HEK293T (cell line): ENCODE results near the gene GRIN3B.

Experiments used
- CTCF ChIA-PET: fragments of 350-600 bp; formaldehyde crosslinking; extraction: SDS; loops from one replicate; lab custom pipeline; 2021; ENCODE audit warnings: antibody characterized with exemption, inconsistent platforms; lab: Yijun Ruan, JAX
- POLR2A ChIA-PET: fragments of 350-600 bp; formaldehyde crosslinking; extraction: SDS; loops from one replicate; lab custom pipeline; 2020; ENCODE audit warnings: antibody characterized with exemption, inconsistent platforms; lab: Yijun Ruan, JAX
- DNase-seq: peaks from one replicate; pipeline ENCODE4 v3.0.0; 2012; ENCODE audit warnings: mixed read lengths; ENCODE audit errors: extremely low spot score
- ARNT ChIP-seq: fragments of 450-650 bp; IDR thresholded peaks from 2 replicates; pipeline ENCODE4 v1.6.1; 2017; ENCODE audit warnings: mild to moderate bottlenecking
- BHLHE40 ChIP-seq: fragments of 450-650 bp; IDR thresholded peaks from 2 replicates; pipeline ENCODE4 v1.6.1; 2016; ENCODE audit warnings: mild to moderate bottlenecking, moderate library complexity, borderline replicate concordance
- CTBP1 ChIP-seq: fragments of 450-650 bp; IDR thresholded peaks from 2 replicates; pipeline ENCODE4 v1.6.1; 2016; ENCODE audit warnings: borderline replicate concordance
- ELF4 ChIP-seq: fragments of 450-650 bp; IDR thresholded peaks from 2 replicates; pipeline ENCODE4 v1.6.1; 2017; ENCODE audit warnings: antibody characterized with exemption
- FOXA1 ChIP-seq: fragments of 450-650 bp; IDR thresholded peaks from 2 replicates; pipeline ENCODE4 v1.6.1; 2016; ENCODE audit warnings: mild to moderate bottlenecking
- FOXK2 ChIP-seq: fragments of 450-650 bp; IDR thresholded peaks from 2 replicates; pipeline ENCODE4 v1.6.1; 2016; ENCODE audit warnings: mild to moderate bottlenecking
- FOXM1 ChIP-seq: fragments of 450-650 bp; IDR thresholded peaks from 2 replicates; pipeline ENCODE4 v1.6.1; 2017; ENCODE audit warnings: mild to moderate bottlenecking, borderline replicate concordance
- HDGF ChIP-seq: fragments of 450-650 bp; IDR thresholded peaks from 2 replicates; pipeline ENCODE4 v1.6.1; 2017; ENCODE audit warnings: antibody characterized with exemption, borderline replicate concordance
- L3MBTL2 ChIP-seq: fragments of 450-650 bp; conservative IDR thresholded peaks from 2 replicates; pipeline ENCODE4 v1.6.1; 2016; ENCODE audit warnings: mild to moderate bottlenecking
- LEF1 ChIP-seq: fragments of 450-650 bp; IDR thresholded peaks from 2 replicates; pipeline ENCODE4 v1.6.1; 2017; ENCODE audit warnings: mild to moderate bottlenecking, borderline replicate concordance
- NFRKB ChIP-seq: fragments of 450-650 bp; IDR thresholded peaks from 2 replicates; pipeline ENCODE4 v1.6.1; 2016; ENCODE audit warnings: mild to moderate bottlenecking, moderate library complexity
- SP1 ChIP-seq: fragments of 450-650 bp; IDR thresholded peaks from 2 replicates; pipeline ENCODE4 v1.6.1; 2017
- SUZ12 ChIP-seq: fragments of 450-650 bp; IDR thresholded peaks from 2 replicates; pipeline ENCODE4 v1.6.1; 2016; ENCODE audit warnings: mild to moderate bottlenecking
- TARDBP ChIP-seq: fragments of 450-650 bp; IDR thresholded peaks from 2 replicates; pipeline ENCODE4 v1.6.1; 2016
- ZNF384 ChIP-seq: fragments of 450-650 bp; IDR thresholded peaks from 2 replicates; pipeline ENCODE4 v1.6.1; 2016
- TF ChIP-seq, protein P1 (sequence below): fragments of 450-650 bp; IDR thresholded peaks from 2 replicates; pipeline ENCODE4 v1.6.1; 2016

The GRIN3B gene

DNA sequence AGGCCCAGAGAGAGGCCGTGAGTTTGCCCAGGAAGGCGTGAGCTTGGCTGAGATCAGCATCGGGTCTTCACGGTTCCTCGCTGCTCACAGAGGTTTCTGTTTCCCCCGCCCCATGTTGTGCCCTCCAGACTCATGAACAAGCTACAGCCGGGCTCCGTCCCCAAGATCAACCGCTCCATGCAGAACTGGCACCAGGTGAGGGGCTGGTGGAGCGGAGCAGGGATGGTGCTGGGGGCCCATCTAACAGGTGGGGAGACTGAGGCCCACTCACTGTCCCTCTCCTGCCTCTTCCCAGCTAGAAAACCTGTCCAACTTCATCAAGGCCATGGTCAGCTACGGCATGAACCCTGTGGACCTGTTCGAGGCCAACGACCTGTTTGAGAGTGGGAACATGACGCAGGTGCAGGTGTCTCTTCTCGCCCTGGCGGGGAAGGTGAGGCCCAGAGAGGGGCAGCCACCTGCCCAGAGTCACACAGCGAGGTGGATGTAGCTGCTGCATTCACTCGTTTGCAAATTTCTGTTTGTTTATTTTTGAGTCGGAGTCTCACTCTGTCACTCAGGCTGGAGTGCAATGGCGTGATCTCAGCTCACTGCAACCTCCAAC is 32.1 kb downstream of the GRIN3B start:
- TF ChIP-seq ELF4 = no peak
- TF ChIP-seq ZNF384 = no peak
- TF ChIP-seq, protein P1, sequence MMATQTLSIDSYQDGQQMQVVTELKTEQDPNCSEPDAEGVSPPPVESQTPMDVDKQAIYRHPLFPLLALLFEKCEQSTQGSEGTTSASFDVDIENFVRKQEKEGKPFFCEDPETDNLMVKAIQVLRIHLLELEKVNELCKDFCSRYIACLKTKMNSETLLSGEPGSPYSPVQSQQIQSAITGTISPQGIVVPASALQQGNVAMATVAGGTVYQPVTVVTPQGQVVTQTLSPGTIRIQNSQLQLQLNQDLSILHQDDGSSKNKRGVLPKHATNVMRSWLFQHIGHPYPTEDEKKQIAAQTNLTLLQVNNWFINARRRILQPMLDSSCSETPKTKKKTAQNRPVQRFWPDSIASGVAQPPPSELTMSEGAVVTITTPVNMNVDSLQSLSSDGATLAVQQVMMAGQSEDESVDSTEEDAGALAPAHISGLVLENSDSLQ = no peak
- no peak for TF ChIP-seq LEF1
- TF ChIP-seq FOXK2 = no peak
- TF ChIP-seq FOXM1 = no peak
- no peak for TF ChIP-seq SUZ12
- TF ChIP-seq TARDBP = no peak
- TF ChIP-seq CTBP1 = no peak
- no peak for TF ChIP-seq HDGF
- TF ChIP-seq NFRKB = no peak
- no peak for DNase-seq
- ChIA-PET CTCF (no interaction called here), POLR2A (interaction anchor here (1.0 to 1.8 kb wide), 2 partner anchors 11 to 237 kb away, joined by 5 to 6 read pairs; partner anchors contain the start of genes CIRBP and RNU6-2)

DNA sequence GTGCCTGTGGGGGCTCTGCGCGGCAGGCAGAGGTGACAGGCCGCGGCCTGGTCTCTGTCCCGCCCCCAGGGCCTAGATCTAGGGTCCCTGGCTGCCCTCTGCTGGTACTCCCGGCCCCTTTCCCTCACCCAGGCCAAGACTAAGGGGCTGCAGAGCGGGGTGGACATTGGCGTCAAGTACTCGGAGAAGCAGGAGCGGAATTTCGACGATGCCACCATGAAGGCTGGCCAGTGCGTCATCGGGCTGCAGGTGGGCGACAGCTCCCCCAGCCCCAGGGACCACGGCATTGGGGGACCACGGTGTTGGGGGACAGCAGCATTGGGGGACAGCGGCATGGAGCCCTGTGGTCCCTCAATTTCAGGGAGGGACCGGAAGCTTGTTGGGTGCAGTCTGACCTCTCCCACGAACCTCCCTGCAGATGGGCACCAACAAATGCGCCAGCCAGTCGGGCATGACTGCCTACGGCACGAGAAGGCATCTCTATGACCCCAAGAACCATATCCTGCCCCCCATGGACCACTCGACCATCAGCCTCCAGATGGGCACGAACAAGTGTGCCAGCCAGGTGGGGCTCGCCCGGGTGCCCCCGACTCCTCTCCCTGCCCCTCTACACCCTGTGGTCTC is 35.9 kb downstream of the GRIN3B start:
- POLR2A ChIA-PET = no interaction called here
- CTCF ChIA-PET = no interaction called here
- TF ChIP-seq HDGF (no peak), L3MBTL2 (no peak), SP1 (no peak), FOXK2 (no peak), LEF1 (no peak), ELF4 (no peak), FOXM1 (no peak), NFRKB (no peak), BHLHE40 (no peak), ZNF384 (no peak), FOXA1 (no peak)
- TF ChIP-seq, protein P1 = no peak
- no peak for DNase-seq

DNA sequence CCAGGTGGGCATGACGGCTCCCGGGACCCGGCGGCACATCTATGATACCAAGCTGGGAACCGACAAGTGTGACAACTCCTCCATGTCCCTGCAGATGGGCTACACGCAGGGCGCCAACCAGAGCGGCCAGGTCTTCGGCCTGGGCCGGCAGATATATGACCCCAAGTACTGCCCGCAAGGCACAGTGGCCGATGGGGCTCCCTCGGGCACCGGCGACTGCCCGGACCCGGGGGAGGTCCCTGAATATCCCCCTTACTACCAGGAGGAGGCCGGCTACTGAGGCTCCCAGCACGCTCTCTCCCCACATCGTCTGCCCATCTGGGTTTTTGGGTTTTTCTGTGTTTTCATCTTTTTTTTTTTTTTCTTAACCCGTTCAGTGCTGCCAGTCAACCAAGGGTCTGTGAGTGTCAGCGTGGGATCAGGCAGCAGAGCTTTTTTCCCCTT is 37.4 kb downstream of the GRIN3B start:
- TF ChIP-seq HDGF (no peak), NFRKB (no peak), CTBP1 (no peak), LEF1 (no peak), L3MBTL2 (no peak), ELF4 (no peak), SUZ12 (no peak)
- no peak for DNase-seq
- ChIA-PET POLR2A (no interaction called here), CTCF (no interaction called here)

DNA sequence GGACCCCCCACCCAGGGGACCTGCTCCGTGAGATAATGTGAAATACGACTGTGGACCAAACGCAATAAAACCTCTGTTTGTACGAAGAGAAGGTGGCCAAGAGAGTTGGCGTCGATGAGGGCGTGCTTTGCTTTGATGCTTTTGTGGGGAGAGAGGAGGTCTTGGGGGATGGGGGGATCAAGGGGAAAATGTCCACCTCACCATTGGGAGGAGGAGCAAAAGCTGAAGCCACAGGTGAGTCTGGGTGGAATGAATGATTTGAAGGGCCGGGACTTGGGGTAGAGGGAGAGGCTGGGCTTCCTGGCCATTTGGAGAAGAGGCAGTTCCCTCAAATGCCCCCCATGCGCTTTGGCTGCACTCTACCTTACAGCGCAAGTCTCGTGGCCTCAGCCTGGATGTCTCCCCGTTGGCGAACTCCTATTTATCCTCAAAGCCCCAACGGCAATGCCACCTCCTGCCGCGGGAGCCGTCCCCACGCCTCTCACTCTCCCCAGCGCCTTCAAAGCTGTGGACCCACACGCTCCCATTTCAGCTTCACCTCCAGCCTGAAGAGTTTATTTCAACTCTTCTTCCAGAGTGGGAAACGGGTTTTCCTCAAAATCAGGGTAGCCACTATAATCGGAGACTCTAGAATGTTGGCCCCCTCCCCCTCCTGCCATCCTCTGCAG is 38.9 kb downstream of the GRIN3B start:
- ChIA-PET CTCF (no interaction called here), POLR2A (interaction anchor here (1.1 to 3.8 kb wide), 5 partner anchors 9 to 250 kb away, joined by 3 to 29 read pairs (median 6); partner anchors contain the start of genes CIRBP and CNN2)

DNA sequence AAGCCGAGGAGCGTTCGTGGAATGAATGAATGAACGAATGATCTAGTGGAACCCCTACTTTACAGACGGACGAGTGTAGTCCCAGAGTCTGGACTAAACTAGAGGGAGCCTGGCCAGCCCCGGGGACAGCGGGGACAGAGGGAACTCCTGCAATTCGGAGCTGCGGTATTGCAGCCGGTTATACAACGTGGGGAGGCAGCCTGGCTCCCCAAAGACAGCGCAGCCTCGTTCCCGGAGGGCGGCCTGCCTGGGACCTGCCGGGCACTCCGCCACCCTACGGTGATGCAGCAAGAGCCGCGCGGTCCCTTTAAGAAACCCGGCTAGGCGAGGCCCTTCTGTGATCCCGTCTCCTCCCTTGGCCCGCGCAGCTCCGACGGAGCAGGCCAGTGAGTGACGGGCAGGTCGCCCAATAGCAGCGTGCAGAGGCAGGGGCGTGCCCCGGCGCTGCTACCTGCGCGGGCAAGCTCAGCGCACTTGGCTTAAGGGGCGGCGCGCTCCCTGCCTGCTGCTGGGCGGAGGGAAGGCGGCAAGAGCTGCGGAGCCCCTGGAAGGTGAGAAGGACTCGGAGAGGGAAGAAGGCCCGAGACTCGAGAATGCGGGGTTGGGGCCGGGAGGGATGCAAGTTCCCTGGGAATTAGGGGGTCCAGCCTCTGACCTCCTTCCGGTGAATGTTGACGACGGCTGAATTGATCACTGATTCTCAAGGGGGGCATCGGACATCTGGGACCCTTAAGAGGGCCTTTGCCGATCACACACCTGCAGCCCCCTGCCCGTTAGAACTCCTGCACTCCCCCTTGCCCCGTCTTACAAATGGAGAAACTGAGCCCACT is 39.6 kb downstream of the GRIN3B start, which contains the start of gene ABCA7:
Gene ABCA7, plus strand, starts transcription at position 462 of the 830 bp plus-strand sequence. CDS start 1,255 bp downstream, outside the sequence.
- CTCF ChIA-PET = no interaction called here
- no peak for TF ChIP-seq CTBP1
- TF ChIP-seq HDGF = 0 out of 2 replicates have a peak, but pooled peaks have one; percentile 55
- TF ChIP-seq, protein P1 = peak; percentile 100
- TF ChIP-seq L3MBTL2 = peak; percentile 72

More for the DNA sequence above, 38.9 kb downstream of the GRIN3B start:
- DNase-seq = no peak
- TF ChIP-seq FOXA1 (no peak), LEF1 (no peak), NFRKB (no peak), L3MBTL2 (no peak), BHLHE40 (no peak), SP1 (no peak), HDGF (no peak), ELF4 (no peak), FOXK2 (no peak), FOXM1 (no peak), ZNF384 (no peak), ARNT (no peak), TARDBP (no peak), SUZ12 (no peak), CTBP1 (no peak)
- TF ChIP-seq, protein P1 = no peak

More for the DNA sequence above, 39.6 kb downstream of the GRIN3B start, which contains the start of gene ABCA7:
- POLR2A ChIA-PET = interaction anchor here (0.7 to 3.8 kb wide), 6 partner anchors 10 to 287 kb away, joined by 3 to 29 read pairs (median 5); partner anchors contain the start of genes CIRBP and CNN2
- peak; percentile 95 for DNase-seq
